Measurements from ENCODE around the gene EIF2AK3.
"Not testable (repeated sequence)": the region's sequence is repeated elsewhere in the genome, so short reads cannot be mapped to it uniquely, and the experiment has no call there.

Gene EIF2AK3

DNA sequence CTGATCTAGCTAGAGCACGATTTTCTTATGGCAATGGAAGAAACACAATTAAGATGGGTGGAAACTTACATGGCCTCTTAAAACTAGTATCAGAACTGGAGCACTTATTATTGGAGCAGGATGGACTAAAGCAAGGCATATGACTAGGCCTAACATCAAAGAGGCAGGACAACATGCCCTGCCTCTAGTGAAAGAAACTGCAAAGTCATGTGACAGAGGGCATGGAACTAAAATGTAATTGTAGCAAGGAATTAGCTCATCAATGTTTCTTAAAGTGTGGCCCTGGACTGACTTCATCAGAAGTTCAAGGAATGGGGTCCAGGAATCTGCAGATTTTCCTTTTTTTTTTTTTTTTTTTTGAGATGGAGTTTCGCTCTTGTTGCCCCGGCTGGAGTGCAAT is 5.3 kb upstream of the EIF2AK3 start:
- DNase-seq: no peak

DNA sequence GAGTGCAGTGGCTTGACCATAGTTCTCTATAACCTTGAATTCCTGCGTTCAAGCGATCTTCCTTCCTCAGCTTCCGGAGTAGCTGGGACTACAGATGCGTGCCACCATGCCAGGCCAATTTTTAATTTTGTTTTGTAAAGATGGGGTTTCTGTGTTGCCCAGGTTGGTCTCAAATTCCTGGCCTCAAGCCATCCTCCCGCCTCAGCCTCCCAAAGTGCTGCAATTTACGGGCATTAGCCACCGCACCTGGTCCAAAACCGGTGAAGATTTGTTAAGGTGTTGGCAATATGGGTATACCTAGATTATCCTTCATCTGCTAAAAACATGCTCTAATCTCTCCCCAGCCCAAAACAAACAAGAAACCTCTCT is 1.3 kb upstream of the EIF2AK3 start:
- DNase-seq: no peak

DNA sequence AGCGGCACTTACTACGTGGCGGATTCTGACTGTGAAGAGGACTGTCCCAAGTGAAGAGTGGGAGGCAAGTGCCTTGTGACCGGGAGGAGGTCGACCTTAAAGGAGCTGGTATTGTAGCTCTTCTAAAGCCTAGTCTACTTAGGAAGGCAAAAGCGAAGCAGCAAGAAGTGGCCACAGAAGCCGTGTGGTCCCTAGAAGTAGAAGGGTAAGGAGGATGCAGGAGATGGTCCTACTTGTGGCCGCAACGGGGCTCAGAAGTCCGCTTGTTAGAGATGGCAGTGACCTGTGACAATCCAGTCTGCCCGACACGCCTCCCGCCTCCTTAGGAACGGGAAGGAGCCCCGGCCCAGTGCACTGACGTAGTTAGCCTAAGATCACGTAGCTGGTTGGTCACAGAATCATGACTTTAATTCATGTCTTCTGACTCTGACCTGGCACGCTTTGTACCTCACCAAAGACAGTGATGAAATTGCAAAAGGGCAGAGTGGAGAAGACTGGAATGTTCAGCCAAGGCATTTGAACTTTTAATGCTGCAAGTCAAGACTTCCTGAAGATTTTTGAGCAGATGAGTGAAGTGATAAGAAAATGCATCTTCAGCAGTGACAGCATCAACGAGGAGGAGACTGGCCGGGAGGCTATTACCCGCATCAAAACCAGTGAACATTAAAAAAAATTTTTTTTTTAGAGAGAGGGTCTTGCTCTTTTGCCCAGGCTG is 749 bp upstream of the EIF2AK3 start:
- peak; percentile 94 for DNase-seq

DNA sequence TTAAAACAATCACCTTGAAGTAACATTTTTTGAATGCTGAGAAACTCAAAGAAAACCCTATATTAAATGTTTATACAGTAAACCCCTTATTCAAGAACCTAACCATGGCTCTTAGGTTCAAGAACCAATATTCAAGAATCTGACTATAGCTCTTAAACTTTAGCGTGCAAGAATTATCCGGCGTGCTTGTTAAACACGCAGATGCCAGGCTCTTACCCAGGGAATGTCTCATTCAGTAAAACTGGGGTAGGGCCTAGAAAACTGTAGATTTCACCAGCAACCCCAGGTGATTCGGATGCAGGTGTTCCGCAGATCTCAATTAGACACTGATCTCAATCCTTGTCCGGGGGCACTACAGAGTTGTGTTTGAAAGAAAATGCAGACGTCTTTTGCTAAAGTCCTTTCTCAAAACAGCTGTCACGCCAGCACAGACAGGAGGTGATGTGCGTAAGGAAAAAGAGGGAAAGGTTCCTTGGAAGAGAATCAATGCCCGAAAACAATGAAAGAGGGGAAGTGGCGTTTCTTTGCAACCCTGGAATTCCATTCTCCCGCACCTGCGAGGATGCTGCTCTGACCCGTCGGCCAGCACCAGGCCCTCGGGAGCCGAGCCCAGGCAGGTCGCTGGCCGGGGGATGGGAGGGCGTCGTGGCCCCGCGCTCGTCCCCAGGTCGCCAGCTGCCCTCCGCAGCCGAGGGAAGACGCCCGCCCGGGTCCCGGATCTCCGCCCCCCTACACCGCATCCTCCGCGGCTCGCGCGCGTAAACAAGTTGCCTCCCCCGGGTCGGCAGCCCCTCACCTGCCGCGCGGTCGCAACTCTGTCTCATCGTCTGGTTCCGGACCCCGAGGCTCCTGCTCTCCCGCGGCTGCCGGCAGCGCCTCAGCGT is 851 bp downstream of the EIF2AK3 start:
- DNase-seq: no peak

DNA sequence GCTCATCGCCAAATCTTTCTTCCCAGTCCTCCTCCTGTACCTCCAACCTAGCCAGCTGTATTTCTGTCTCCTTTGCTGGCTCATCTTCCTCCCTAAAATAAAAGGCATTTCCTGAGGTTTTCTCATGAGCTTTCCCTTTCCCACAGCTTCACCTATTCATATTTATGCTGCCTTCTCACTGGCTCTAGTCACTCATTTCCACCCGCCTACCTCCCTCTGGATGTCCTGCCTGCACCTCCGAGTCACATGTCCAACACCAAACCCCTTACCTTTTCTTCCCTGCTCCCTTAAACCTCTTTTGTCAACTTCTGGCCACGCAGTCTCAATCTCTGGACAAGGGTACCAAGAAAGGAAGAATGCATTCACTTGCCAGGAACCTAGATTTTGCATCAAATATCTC is 2.8 kb downstream of the EIF2AK3 start:
- DNase-seq: no peak

DNA sequence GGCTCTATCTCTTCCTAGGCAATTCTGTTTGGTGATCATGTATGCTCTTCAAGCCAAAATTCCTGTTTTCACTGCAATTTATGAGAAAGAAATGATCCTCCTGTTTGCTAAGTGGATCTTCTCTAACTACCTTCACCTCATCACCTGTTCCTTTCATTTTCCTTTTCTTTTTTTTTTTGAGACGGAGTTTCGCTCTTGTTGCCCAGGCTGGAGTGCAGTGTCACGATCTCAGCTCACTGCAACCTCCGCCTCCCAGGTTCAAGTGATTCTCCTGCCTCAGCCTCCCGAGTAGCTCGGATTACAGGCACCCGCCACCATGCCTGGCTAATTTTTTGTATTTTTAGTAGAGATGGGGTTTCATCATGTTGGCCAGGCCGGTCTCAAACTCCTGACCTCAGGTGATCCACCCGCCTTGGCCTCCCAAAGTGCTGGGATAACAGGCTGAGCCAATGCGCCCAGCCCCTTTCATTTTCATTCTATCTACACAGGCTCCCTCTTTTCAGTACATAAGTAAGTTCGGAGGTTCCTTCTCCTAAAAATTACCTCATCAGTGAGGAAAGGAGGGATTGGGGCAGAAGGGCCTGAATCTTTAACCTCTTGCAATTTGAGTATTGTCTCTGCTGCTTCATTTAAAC is 3.3 kb downstream of the EIF2AK3 start:
- DNase-seq: not testable (repeated sequence)

DNA sequence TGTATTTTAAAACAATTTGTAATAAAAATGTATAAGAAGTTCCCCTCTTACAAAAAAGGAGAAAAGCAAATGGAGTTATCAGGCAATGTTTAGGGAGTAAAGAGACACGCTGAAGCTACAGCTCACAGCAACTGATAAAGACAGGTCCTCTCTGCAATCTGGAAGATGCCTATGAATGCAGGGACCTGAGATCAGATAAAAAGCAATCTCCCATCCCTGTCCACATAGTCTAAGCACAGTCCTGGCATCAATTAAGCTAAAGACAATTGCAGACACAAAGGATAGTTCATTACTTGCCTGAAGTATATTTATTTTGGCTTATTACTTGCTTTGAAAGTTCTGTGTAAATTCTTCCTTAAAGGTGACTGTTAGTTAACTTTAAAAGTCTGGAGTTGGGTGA is 5.0 kb downstream of the EIF2AK3 start:
- no peak for DNase-seq

DNA sequence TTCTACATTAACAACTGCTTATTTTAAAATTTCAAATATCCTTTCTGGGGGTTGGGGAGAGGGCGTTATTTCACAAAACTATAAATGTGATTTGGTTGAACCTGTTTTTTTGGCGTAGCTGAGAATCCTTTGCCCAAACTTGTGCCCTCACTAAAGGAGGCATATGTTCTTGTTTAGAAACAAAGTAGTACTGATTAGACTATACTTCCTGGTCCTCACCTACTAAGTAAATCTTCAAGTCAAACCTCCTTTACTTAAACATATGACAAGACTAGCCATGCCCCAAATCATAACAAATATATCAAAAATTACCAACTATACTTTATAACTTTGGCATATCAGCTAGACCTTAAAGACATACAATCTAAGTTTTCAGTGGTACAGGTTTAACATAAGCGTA is 5.8 kb downstream of the EIF2AK3 start:
- DNase-seq: no peak

DNA sequence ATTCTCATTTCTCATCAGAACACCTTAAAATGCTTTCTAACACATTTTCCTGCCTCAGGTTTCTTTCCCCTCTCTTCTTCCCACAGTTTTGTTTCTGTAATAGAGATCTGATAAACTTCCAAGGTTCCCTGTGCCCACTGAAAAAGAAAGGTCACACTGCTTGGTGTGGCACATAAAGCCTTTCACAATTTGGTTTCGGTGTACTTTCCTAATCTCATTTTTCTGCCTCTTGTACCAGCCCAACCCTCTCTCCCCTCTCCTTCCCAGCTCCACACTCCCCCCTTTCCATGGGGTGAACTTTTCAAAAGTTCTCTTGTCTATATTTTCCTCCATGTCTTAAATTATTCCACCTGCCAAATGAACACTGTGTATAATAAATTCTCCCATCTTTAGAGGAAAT is 7.2 kb downstream of the EIF2AK3 start:
- DNase-seq: no peak

DNA sequence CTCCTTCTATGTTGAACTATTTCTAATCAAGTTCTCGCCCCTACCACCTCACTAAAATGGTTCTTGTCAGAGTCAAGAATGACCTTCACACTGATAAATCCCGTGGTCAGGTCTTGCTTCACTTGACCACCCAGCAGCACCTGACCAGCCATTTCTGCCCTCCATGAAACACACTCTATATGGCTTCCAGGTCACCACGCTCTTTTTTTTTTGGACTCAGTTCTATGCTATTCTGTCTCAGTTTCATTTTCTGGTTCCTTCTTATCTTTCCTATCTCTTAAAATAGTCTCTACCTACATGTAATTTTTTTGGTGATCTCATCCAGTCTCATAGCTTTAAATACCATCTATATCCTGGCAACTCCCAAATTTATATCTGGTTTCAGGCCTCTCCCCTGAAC is 11.4 kb downstream of the EIF2AK3 start:
- DNase-seq: peak; percentile 25

DNA sequence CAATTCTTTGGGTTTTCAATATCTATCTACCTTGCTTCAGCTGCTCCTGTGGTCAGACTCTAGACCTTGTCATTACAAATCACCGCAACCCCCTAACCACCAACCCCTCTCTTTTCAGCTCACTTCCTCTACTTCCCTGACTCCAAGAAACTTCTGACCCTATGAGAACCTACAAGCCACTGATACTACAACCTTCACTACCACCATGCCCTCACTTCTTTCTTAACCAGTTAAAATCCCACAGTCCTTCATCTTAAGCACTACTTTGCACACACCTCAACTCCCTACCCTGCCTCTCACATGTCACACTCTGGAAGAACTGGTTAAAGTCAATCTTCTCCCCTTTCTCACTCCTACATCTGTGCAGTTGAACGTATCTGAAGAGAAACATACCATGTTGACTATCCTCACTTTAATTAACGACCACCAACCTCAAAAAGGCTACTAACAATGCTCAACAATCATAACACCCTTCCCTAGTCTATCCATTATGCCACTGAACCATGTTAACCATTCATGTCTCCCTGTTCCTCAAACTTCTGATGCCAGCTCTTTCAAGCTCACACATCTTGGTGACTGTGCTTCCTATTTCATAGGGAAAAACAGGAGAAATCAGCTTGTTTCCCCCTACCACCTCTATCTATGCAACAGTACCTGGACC is 12.6 kb downstream of the EIF2AK3 start:
- no peak for DNase-seq

DNA sequence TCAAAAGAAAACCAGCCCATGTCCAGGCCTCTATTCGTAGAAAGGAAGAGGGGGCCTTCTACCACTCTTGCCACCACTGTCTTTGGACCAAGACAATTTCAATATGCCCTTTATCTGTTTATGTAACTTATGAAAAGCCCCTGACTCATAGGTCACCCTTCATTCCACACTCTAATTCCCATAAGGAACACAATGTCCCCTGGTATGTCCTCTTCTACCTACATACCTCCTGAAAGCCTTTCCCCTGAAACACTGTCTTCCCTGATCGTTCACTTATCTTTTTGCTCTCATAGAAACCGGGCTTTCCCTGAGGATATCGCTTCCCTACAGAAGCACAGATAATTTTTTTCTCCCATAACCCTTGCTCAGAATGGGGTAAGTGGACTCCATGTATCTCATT is 13.3 kb downstream of the EIF2AK3 start:
- DNase-seq: no peak

DNA sequence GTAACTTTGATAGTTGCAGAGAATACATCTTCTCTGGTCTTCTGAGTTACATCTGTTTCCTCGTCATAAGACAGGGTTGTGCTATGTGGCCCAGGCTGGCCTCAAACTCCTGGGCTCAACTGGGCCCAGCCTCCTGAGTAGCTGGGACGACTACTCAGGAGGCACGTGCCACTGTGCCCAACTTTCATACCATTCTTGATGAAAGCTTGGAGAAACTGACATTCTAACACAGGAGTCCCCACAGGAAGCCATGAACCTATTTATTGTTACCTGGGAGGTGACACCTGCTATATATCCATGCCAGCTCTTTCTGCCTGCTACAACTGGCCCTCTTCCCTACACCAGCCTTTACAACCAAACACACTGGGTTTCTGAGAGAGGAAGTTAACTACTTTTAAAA is 19.1 kb downstream of the EIF2AK3 start:
- no peak for DNase-seq

DNA sequence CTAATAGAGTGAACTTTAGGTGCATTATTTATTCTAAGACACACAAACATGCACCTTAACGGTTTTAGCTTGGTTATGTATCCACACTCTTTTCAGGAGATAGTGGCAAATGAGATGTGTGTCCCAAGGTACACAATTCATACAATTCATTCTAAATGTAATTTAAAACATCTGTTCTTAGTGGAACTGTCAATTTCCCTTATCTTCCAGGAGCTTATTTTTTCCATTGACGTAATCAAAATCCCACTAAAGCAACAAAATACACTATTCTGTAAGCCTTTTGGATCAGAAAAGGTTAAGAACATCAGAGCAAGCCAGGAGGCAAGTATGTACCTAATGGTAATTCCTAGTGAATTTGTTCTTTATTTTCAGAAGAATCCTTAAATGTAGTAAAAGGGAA is 19.8 kb downstream of the EIF2AK3 start:
- DNase-seq: no peak

DNA sequence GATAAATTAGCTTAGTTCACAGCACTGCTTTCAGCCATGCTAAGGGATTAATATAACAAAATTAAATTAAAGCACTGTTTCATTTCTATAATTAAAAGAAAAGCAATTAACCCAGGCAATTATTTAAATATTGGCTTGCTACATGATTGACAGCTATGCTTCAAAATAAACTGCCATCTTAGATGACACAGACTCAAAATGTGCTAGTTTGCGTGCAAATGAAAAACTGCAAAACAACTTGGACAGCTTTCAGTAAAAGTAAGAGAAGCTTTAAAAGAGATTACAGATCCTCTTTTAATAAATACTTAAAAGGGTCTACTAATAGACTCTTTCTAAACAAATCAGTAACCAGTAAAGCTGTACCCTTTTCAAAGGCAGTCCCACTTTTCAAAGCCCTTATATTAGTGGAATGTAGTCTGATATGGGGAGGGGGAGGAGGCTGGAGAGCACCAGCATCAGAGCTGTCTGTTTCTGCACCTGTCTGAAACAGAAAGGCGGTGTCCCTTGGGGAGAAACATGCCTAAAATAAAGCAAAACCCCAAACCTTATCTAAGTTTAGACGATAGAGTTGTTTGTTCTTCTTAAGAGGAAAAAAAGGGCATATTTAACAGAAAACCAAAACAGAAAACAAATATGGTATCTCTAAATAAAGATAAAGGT is 20.8 kb downstream of the EIF2AK3 start:
- DNase-seq: no peak

DNA sequence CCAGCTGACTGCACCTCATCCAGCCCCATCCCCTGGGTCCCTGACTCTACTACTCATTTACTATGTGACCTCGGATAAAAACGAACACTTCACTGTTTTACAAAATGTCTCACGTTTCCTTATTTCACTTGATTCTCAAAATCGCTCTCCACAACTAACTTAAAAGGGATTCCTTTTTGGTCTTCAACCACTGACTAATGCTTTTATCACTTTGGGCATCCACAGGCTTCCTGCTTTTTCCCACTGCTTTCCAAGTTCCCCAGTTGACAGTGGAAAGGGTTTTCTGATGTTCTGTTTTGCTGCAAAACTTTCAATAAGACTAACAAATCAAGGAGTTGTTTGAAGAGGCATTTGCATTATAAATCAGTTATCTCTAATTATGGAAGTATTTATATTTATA is 24.1 kb downstream of the EIF2AK3 start:
- no peak for DNase-seq

DNA sequence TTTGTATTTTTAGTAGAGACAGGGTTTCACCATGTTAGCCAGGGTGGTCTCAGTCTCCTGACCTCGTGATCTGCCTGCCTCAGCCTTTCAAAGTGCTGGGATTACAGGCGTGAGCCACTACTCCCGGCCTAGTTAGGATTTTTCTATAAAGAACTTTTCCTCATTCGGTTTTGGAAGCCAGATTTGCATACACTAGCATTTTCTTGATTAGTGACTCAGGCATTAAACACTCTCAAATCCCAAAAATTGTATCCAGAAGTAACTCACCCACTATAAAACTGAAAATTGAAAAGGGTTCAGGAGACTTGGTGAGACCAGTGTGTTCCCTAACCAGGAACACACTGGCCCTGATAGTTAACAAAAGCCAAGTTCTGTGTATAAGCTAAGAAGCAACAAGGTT is 25.2 kb downstream of the EIF2AK3 start:
- no peak for DNase-seq

DNA sequence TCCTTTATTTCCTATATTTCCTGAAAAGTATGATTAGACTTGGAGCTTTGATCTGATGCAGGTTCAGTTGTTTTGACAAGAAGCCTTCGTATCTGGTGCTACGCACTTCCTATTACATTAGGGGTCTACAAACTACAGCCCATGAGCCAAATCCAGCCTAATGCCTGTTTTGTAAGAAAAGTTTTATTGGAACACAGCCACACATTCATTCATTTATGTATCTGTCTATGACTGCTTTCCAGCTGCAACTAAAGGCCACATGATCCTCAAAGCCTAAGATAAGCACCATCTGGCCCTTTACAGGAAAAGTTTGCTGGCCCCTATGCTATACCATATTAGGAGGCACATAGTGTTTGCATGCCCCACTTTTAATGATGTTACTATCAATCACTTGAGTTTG is 26.0 kb downstream of the EIF2AK3 start:
- DNase-seq: no peak

DNA sequence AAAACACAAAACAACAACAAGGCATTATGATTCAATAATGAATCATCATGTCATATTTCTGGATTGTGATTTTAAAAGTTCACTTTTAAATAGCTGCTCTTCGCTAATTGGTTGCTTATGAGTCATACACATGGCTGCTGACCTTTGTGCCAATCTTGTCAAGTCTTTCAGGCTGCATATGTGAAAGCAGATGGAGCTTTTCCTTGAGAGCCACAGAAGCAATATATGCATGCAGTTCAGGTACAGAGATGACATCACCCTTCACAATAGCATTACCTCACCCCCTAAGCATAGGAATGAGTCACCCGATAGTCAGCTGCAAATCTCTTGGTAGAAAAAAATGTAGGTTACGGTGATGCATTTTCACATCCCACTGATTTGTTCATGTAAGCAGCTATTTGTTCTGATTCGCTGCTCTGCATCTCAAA is 27.2 kb downstream of the EIF2AK3 start:
- DNase-seq: peak; percentile 54

DNA sequence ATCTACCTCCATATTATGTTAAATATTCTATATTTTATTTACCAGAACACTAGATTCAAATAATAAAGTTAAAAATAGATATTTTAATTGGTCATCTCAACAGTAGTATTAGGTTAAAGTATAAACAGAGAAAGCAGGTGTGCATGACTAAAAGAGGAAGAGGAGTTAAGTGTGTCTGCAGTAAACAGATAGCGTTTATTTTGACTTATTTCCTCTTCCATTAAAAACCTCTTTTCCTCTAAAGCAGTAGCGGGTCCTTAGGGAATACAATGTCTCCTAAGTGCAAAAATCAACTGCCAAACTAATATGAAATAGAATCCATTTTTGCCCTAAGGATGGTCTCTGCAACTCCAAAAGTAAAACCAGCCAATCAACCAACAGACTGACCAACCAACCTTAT is 27.7 kb downstream of the EIF2AK3 start:
- DNase-seq: no peak

DNA sequence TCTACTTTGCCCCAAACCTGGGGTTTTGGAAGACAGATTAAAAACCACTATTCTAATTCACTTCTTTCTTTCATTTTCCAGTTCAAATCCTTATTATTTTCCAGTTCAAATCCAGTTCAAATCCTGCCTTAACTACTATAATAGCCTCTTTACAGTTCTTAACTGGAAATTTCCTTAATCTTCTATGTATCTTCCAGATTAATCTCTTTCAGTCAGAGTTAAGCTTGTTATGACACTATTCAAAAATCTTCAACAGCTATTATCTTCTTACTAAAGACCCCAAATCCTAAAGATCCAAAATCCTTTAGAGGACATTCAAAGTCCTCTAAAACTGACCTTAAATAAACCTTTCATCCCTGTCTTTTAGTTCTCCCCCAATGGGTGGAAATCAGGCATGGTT is 30.1 kb downstream of the EIF2AK3 start:
- DNase-seq: no peak

DNA sequence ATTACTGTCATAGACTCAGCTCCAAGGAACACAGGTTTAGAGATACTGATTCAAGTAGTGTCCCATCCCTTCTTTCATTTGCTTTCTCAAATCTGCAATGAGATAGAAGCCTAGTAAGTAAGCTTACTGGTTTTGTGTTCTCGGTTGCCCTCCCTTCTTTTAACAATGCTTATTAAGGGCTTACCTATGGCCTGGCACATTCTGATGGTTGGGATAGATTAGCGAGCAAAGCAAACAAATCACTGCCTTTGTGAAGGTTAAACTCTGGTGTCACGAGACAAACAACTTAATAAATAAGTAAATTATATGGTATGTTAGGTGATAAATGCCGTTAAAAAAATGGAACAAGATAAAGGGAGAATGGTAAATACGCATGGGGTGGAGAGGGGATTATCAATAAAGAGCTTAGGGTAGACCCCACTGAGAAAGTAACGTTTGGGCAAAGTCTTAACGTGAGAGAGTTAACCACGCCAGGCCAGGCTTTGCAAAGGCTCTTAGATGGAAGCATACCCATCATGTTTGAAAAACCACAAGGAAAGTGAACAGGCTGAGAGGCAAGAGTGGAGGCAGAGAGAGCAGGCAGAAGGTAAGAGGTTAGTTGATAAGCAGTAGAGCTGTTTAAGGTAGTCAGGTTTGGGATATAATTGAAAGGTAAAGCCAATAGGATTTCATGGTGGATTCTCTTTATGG is 31.0 kb downstream of the EIF2AK3 start:
- no peak for DNase-seq

All from MV-4-11 (cell line).